ENCODE data around the gene WNT9B. TPM values are rescaled to one million over a fixed set of nuclear protein-coding genes. Genes with fewer than 3 reads are reported as not detected.

WNT9B gene
- polyA plus RNA-seq, 3 donors from 2014 or later, result not detected

DNA sequence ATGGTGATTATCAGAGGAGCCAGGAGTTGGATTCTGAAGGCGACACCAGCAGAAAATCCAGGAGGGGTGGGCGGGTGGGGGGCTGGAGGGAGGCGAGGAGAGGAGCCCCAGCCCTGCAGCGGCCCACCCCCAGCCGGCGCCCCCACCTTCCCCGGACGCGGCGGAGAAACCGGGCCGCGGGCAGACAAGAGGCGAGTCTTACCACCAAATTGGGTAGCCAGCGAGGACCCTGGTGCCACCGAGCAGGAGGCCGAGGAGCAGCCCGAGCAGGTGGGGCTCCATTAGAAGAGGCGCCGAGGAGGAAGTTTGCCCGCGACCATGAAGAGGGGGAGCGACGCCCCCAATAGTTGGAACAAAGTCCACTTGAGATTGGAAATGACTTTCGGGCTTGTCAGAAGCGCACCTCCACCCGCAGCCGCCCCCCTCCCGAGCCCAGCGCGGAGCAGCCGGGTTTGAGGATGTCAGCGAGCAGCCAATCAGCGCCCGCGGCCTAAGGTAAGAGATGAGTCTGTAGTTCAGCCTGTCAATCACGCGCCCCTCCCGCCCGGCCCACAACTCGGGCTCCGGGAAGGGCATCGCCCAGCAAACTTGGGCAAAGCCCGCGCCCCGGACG is 33.0 kb upstream of the WNT9B start, which contains the start of gene WNT3:
TSS of gene WNT3 (minus strand) at position 377 of the 613 bp plus-strand sequence. CDS start at position 282, 95 bp downstream.
- Mint-ChIP-seq H3K4me3 (peak within 1 kb of the TSS; percentile 72 to 85 (median 82)), H3K36me3 (peaks cover 0 to 4% (median 0%) of the 10 kb centered on the region in 3 donors), H3K4me1 (peaks cover 12 to 13% of the 10 kb centered on the region in 2 donors), H3K27ac (no peak within 1 kb of the TSS), H3K27me3 (ENCODE audit: low read depth in 3 of 3) (peaks cover 26 to 50% (median 31%) of the 10 kb centered on the region in 3 donors), H3K9me3 (no peaks in the 10 kb centered on the region)
- peak; percentile 17 to 28 (median 23) for DNase-seq

DNA sequence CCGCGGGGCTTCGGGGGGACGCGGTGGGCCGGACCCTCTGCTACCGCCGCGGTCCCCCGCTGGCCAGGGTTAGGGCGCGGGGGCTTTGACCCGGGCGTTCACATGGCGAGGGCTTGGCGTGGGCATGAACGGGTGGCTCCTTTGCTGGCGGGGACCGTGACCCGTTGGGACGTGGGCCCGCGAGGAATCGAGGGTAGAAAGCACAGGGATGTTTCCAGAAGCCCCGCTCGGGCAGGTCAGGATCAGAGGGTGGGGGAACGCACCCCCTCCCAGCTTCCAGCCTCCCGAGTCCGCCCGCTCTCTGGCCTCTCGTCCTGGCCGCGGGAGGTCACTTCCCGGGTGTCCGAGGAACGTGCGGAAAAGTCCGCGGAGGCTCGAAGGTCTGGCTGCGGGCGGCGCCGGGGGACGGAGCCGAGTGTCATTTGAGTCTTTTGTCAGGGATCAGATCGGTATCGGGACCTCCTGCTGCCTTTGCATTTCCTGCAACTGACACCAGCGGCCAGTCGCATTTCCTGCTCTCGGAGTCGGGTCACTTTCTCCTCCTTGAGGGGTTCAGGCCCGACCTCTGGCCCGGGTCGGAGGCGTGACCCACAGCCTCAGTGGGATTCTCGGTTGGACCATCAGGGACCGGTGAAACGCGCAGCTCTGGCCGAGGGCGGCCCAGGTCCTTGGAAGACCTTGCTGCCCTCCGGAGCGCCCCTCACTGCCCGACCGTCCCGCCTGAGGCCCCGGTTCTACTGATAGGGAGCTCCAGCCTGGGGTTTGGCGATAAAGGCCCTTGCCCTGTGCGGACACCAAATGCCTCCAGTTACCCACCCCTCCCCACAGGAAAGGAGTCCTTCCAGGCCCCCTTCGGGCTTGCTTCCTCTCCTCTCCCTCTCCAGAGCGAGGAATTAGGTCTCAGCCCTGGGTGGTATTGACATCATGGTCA is 32.2 kb upstream of the WNT9B start:
- no peak overlapping the region for H3K27ac Mint-ChIP-seq
- DNase-seq, result no peak
- peak overlapping the region; percentile 69 to 80 (median 74) for H3K4me3 Mint-ChIP-seq
- H3K27me3 Mint-ChIP-seq (ENCODE audit: low read depth in 3 of 3), result peaks cover 25 to 45% (median 27%) of the 10 kb centered on the region in 3 donors
- no peaks in the 10 kb centered on the region for H3K9me3 Mint-ChIP-seq
- peaks cover 0 to 4% (median 0%) of the 10 kb centered on the region in 3 donors for H3K36me3 Mint-ChIP-seq
- peaks cover 12 to 13% of the 10 kb centered on the region in 2 donors for H3K4me1 Mint-ChIP-seq

DNA sequence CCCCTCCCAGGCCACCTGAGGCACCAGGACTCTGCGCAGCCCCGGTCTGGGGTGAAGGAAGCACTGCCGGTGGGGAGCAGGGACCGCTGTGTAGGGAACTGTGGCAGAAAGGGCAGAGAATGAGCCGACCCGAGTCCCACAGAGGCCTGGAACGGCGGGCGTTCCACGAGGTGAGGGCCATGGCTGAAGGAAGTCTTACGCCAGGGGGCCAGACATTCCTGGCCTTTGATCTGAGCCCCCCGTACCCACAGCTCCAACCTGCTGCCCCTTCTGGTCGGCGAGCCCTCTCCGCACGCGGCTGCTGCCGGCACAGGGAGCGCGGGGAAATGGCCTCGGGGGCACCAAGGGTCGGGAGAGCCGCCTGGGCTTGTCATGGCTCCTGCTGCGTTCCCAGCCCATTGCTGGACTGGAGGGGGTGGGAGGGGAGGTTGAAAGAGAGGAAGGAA is 31.5 kb upstream of the WNT9B start:
- DNase-seq, result no peak
- Mint-ChIP-seq H3K36me3 (peaks cover 0 to 4% (median 0%) of the 10 kb centered on the region in 3 donors), H3K4me1 (peaks cover 12 to 13% of the 10 kb centered on the region in 2 donors), H3K9me3 (no peaks in the 10 kb centered on the region), H3K27ac (no peak overlapping the region), H3K4me3 (peak overlapping the region in 4 of 5 donors; percentile 30 to 80 (median 74)), H3K27me3 (ENCODE audit: low read depth in 3 of 3) (peaks cover 27 to 48% (median 29%) of the 10 kb centered on the region in 3 donors)

DNA sequence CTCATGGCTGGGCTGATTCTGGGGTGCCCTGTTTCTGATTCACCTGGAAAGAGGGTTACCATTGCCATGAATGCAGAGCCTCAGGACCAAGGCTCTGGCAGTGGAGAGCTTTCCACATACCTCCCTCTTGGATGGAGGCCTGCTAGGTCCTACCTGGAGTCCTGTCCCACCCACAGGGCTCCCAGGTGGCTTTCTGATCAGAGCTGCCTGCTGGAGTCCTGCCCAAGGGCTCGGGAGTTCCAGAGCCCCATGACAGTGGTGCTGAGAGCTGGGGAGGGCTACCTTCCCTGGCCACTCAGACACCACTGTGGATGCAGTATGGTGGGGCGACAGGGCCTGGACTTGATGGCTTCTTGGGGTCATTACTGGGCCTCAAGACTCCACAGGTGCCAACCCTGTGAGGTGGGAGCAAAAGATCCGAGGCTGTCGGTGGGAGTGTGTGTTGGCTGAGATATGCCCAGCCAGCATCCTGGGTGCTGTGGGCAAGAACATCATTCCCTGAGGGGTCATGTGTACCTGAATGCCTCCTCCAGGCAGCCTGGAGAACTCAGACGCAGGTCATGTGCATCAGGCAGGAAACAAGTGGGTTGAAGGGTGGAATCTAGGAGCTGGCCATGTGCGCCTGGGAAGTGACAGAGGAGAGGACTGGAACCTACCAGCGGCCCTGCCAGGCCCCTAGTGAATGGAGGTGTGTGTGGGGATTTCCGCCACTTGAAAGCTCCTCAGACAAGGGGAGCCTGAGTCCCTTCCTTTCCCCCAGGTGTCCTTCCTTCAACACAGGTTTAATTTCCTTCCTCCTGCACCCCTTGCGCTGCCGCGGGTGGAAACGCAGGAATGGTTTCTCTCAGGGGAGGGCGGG is 30.6 kb upstream of the WNT9B start:
- DNase-seq, result no peak
- Mint-ChIP-seq H3K36me3 (peaks cover 0 to 4% (median 0%) of the 10 kb centered on the region in 3 donors), H3K9me3 (no peaks in the 10 kb centered on the region), H3K27ac (no peak overlapping the region), H3K4me1 (peaks cover 12 to 13% of the 10 kb centered on the region in 2 donors), H3K4me3 (peak overlapping the region in 4 of 5 donors; percentile 14 to 41 (median 35)), H3K27me3 (ENCODE audit: low read depth in 3 of 3) (peaks cover 28 to 45% (median 31%) of the 10 kb centered on the region in 3 donors)

DNA sequence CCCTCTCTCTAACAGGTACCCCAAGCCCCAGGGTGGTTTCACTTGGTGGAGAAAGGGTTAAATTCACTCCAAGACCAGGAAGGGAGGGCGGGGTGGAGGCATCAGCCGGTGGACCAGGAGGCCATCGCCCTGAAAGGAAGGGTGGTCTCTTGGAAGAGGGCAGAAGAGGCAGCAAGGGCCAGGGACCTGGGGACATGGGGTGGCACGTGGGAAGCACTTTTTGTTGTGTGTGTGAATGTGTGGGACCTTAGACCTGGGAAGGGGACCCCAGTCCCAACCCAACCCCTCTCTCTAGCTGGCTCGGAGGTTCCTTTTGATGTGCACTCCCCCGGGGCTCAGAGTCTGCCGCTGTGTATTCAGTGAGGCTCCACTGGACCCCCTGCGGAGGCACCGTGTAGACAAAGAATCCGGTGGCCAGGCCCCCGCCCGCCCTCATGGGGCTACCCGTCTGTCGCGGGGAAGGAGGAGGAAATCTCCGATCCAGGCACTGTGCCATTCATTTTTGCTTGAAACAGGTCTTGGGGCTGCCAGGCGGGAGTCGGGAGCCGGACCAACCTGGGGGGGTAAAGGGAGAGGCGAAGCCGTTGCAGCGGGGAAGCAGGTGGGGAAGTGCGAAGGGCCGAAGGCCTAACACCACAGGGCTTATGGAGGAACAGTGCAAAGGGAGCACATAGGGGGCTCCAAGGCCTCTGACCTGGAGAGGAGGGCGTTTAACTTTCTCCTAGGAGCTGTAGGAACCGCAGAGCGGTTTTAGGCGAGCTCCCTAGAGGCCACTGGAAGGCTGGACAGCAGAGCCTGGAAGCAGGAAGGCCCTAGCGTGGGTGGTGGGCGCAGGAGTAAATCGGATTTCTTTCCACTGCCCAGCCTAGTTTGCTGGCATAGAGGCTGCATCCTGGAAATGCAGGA is 29.6 kb upstream of the WNT9B start:
- H3K27ac Mint-ChIP-seq, result no peak overlapping the region
- peak overlapping the region in 1 of 5 donors; percentile 13 for H3K4me3 Mint-ChIP-seq

DNA sequence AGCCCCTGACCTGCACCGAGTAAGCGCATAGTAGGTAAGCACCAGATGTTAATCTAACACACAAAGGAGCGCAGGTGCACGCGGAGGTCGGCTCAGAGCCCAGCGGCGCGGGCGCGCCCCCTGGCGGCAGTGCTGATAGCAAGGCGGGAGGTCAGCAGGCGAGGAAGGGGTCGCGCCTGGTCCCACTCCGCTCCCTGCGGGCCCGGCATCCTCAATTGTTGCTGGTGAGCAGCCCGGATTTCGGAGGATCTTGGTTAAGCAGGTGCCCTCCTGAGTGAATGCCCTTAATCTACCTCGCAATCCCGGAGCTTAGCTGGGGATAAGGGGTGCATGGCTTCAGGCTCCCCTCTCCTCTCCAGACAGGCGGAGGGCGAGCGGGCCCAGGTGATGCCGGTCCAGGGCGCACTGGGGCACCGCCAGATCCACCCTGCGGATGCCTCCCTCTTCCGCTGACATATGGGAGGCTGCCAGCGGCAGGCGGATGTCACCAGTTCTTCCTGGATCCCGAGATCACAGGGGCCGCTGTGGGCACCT is 28.9 kb upstream of the WNT9B start:
- no peak for DNase-seq
- peaks cover 23 to 37% (median 25%) of the 10 kb centered on the region in 3 donors for H3K27me3 Mint-ChIP-seq (ENCODE audit: low read depth in 3 of 3)
- H3K9me3 Mint-ChIP-seq, result no peaks in the 10 kb centered on the region
- no peak overlapping the region for H3K4me3 Mint-ChIP-seq
- H3K36me3 Mint-ChIP-seq, result no peaks in the 10 kb centered on the region
- H3K27ac Mint-ChIP-seq, result no peak overlapping the region
- H3K4me1 Mint-ChIP-seq, result peaks cover 12% of the 10 kb centered on the region in 2 donors

More for the DNA sequence above, 29.6 kb upstream of the WNT9B start:
- Mint-ChIP-seq H3K27me3 (ENCODE audit: low read depth in 3 of 3) (peaks cover 23 to 39% (median 26%) of the 10 kb centered on the region in 3 donors), H3K36me3 (no peaks in the 10 kb centered on the region), H3K4me1 (peaks cover 12 to 13% of the 10 kb centered on the region in 2 donors), H3K9me3 (no peaks in the 10 kb centered on the region)
- DNase-seq, result no peak

DNA sequence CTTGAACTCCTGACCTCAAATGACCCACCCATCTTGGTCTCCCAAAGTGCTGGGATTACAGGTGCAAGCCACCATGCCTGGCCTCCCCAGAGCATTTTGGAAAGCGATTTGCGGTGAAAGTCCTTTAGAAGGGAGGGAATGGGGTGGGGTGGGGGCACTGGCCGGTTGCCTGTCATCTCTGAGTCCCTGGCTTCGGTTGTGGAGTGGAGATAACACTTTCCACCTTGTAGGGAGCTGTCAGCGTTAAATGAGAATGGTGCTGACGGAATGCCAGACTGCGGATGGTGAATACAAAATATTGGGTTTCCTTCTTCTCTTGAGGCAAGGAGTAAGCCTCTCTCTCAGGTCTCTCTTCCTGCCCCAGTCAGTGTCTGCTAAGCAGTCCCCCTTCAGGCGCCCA is 27.7 kb upstream of the WNT9B start:
- no peak for DNase-seq
- Mint-ChIP-seq H3K27me3 (ENCODE audit: low read depth in 3 of 3) (peaks cover 14 to 31% (median 15%) of the 10 kb centered on the region in 3 donors), H3K4me3 (no peak overlapping the region), H3K4me1 (peaks cover 5 to 6% of the 10 kb centered on the region in 2 donors), H3K36me3 (no peaks in the 10 kb centered on the region), H3K27ac (no peak overlapping the region), H3K9me3 (no peaks in the 10 kb centered on the region)

DNA sequence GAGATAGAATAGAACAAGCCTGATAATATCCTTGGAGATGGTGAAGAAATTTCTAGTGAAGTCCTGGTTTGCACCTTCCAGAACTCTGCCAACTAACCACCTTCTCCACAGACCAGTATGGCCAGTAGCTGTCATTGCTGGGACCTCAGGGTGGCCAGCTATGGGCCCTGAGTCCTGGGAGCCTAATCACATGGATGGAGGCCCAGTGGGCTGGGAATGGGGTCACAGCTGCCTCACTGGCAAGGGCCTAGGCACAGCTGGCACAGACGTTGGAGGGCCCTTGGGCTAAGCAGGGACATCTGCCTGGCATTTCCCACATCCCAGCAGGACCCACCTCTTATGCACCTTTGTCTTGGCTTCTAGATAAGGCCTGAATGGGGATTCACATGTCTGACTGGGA is 25.3 kb upstream of the WNT9B start:
- H3K4me3 Mint-ChIP-seq, result no peak overlapping the region
- peaks cover 9 to 24% (median 9%) of the 10 kb centered on the region in 3 donors for H3K27me3 Mint-ChIP-seq (ENCODE audit: low read depth in 3 of 3)
- H3K36me3 Mint-ChIP-seq, result no peaks in the 10 kb centered on the region

GRCh38 chr17:46827274-46827673 is 24.1 kb upstream of the WNT9B start:
- Mint-ChIP-seq H3K27ac (no peak overlapping the region), H3K9me3 (no peaks in the 10 kb centered on the region), H3K27me3 (ENCODE audit: low read depth in 3 of 3) (peaks cover 4 to 16% (median 10%) of the 10 kb centered on the region in 3 donors), H3K36me3 (no peaks in the 10 kb centered on the region), H3K4me1 (no peaks in the 10 kb centered on the region), H3K4me3 (no peak overlapping the region)
- DNase-seq, result no peak

More for the DNA sequence above, 25.3 kb upstream of the WNT9B start:
- Mint-ChIP-seq H3K27ac (no peak overlapping the region), H3K4me1 (no peaks in the 10 kb centered on the region), H3K9me3 (no peaks in the 10 kb centered on the region)
- no peak for DNase-seq

DNA sequence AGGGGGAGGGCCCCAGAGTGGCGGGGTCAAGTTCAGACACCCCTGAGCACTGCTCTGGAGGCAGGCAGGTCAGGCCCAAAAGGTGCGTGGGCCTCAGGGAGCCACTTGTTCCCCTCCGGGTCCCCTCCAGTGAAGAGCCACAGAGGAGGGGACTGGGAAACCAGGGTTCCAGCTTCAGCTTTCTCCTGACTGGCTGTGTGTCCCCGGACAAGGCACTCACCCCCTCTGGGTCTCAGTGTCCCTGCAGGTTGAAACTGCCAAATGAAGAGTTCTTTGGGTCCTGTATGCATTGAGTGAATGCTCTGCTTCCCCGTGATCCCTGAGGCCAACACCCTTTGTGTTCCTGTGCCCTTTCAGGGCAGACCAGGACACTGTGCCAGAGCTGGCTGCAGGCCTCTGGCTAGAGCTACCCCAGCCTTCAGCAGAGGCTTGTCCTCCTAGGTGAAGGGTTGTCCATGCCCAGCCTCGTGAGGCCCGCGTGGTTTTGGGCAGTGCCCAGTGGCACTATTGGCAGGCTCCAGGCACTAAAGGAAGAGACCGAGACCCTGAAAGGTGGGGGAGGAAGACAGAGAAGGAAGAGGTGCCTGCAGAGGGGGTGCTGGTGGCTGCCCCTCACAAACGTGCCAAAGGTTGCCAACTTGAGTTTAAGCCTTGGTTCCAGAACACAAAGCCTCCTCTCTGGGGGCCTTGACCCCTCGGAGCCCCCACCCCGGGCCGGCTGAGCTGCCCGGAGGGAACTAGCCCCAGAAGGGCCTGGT is 19.6 kb upstream of the WNT9B start:
- Mint-ChIP-seq H3K36me3 (no peaks in the 10 kb centered on the region), H3K9me3 (no peaks in the 10 kb centered on the region), H3K4me1 (peaks cover 4 to 6% of the 10 kb centered on the region in 2 donors), H3K27me3 (ENCODE audit: low read depth in 3 of 3) (peaks cover 2 to 11% (median 7%) of the 10 kb centered on the region in 3 donors), H3K27ac (no peak overlapping the region), H3K4me3 (no peak overlapping the region)
- DNase-seq, result no peak

GRCh38 chr17:46832331-46832821 is 19.0 kb upstream of the WNT9B start:
- Mint-ChIP-seq H3K9me3 (no peaks in the 10 kb centered on the region), H3K27ac (no peak overlapping the region), H3K4me3 (no peak overlapping the region), H3K4me1 (peaks cover 4 to 6% of the 10 kb centered on the region in 2 donors), H3K27me3 (ENCODE audit: low read depth in 3 of 3) (peaks cover 2 to 8% (median 7%) of the 10 kb centered on the region in 3 donors), H3K36me3 (no peaks in the 10 kb centered on the region)
- DNase-seq, result no peak

All from immature natural killer cell (primary cell).